HL-60/S4 (cell line): ENCODE data around the gene BPNT1.
"Not testable (repeated sequence)": the region's sequence is repeated elsewhere in the genome, so short reads cannot be mapped to it uniquely, and the experiment has no call there.

Experiments
- in situ Hi-C: fragments of 300-500 bp; cut with MboI; formaldehyde crosslinking; loops from 2 replicates; pipeline ENCODE4 v1.14.3; 2022; ENCODE audit warnings: low sequenced_read_pairs

Gene BPNT1

GRCh38 chr1:220084460-220084859, 5.1 kb downstream of the BPNT1 start:
- in situ Hi-C loops, result no loop called here

GRCh38 chr1:220077887-220078286, 11.7 kb downstream of the BPNT1 start:
- in situ Hi-C loops, result no loop called here

- in situ Hi-C loops, result no loop called here
These were observed 12.5 kb downstream of the BPNT1 start for GRCh38 chr1:220076861-220077762.

- in situ Hi-C loops, result no loop called here
These were observed 22.1 kb downstream of the BPNT1 start for GRCh38 chr1:220067269-220068204.

- in situ Hi-C loops, result no loop called here
These were observed 27.0 kb downstream of the BPNT1 start for GRCh38 chr1:220062629-220063028.

- in situ Hi-C loops, result no loop called here
These were observed 28.7 kb downstream of the BPNT1 start for GRCh38 chr1:220060876-220061275.

GRCh38 chr1:220056374-220056773, 33.2 kb downstream of the BPNT1 start:
- in situ Hi-C loops, result no loop called here

GRCh38 chr1:220046052-220046930, 43.3 kb downstream of the BPNT1 start, which contains the start of gene EPRS1:
Gene EPRS1 (minus strand): TSS chr1:220046505. CDS start chr1:220046388, 117 bp downstream.
- in situ Hi-C loops, result no loop called here

- in situ Hi-C loops, result no loop called here
These were observed 44.1 kb downstream of the BPNT1 start for GRCh38 chr1:220045356-220046051.

- in situ Hi-C loops, result no loop called here
These were observed 44.8 kb downstream of the BPNT1 start for GRCh38 chr1:220044678-220045355.

GRCh38 chr1:220043646-220044045, 45.9 kb downstream of the BPNT1 start:
- in situ Hi-C loops, result no loop called here

GRCh38 chr1:220040028-220040596, 49.5 kb downstream of the BPNT1 start:
- in situ Hi-C loops, result no loop called here

- in situ Hi-C loops, result no loop called here
These were observed 50.9 kb downstream of the BPNT1 start for GRCh38 chr1:220038640-220039039.

GRCh38 chr1:220037810-220038209, 51.8 kb downstream of the BPNT1 start:
- in situ Hi-C loops, result not testable (repeated sequence)

- in situ Hi-C loops, result no loop called here
These were observed 56.7 kb downstream of the BPNT1 start for GRCh38 chr1:220032911-220033310.

- in situ Hi-C loops, result no loop called here
These were observed 58.3 kb downstream of the BPNT1 start for GRCh38 chr1:220031287-220031686.

- in situ Hi-C loops, result no loop called here
These were observed 61.2 kb downstream of the BPNT1 start for GRCh38 chr1:220028346-220028895.

GRCh38 chr1:220019071-220019470, 70.5 kb downstream of the BPNT1 start:
- in situ Hi-C loops, result no loop called here

- in situ Hi-C loops, result no loop called here
These were observed 76.1 kb downstream of the BPNT1 start for GRCh38 chr1:220013497-220013896.
